RWPE2 (cell line): ENCODE data around the gene PCDHGA11.
"Not testable (repeated sequence)": the region's sequence is repeated elsewhere in the genome, so short reads cannot be mapped to it uniquely, and the experiment has no call there.

Source experiments
- ATAC-seq: fragments of 200-7000 bp; cut with Tn5 transposase; 3 replicates; pipeline ENCODE4 v1.9.1; 2021; ENCODE audit warnings: low read depth
- DNase-seq: peaks from one replicate; pipeline ENCODE4 v3.0.0-alpha.2; 2020; ENCODE audit warnings: low spot score
- H3K27ac ChIP-seq: fragments of 450-650 bp; 2 replicates; pipeline ENCODE4 v1.5.1; 2017; ENCODE audit warnings: mild to moderate bottlenecking; ENCODE audit not compliant: poor library complexity, severe bottlenecking
- H3K27me3 ChIP-seq: fragments of 250-450 bp; sonication (Bioruptor Pico); 2 replicates; pipeline ENCODE4 v1.5.1; 2021; ENCODE audit warnings: mild to moderate bottlenecking, moderate library complexity; ENCODE audit not compliant: insufficient read depth, poor library complexity, severe bottlenecking
- H3K36me3 ChIP-seq: fragments of 250-450 bp; sonication (Bioruptor Pico); 2 replicates; pipeline ENCODE4 v1.5.1; 2020; ENCODE audit warnings: low read depth, mild to moderate bottlenecking, moderate library complexity
- H3K4me1 ChIP-seq: fragments of 250-450 bp; sonication (Bioruptor Pico); 2 replicates; pipeline ENCODE4 v1.5.1; 2021; ENCODE audit warnings: mild to moderate bottlenecking, moderate library complexity; ENCODE audit not compliant: insufficient read depth, poor library complexity, severe bottlenecking
- H3K4me3 ChIP-seq: fragments of 250-450 bp; sonication (Bioruptor Pico); 2 replicates; pipeline ENCODE4 v1.5.1; 2021; ENCODE audit warnings: mild to moderate bottlenecking, moderate library complexity; ENCODE audit not compliant: severe bottlenecking
- H3K9me3 ChIP-seq: fragments of 250-450 bp; sonication (Bioruptor Pico); 2 replicates; pipeline ENCODE4 v1.5.1; 2021; ENCODE audit warnings: mild to moderate bottlenecking, moderate library complexity; ENCODE audit not compliant: severe bottlenecking
- CTCF ChIP-seq: fragments of 450-650 bp; IDR thresholded peaks from one replicate; pipeline ENCODE4 v1.5.1; 2017; ENCODE audit warnings: mild to moderate bottlenecking, moderate library complexity; ENCODE audit not compliant: poor library complexity, severe bottlenecking

PCDHGA11 gene

GRCh38 chr5:141403387-141403786, 17.5 kb upstream of the PCDHGA11 start:
- no peak overlapping the region for H3K4me3 ChIP-seq
- peaks cover 16% of the 10 kb centered on the region for H3K27me3 ChIP-seq
- DNase-seq (no peak), ATAC-seq (no peak)
- H3K4me1 ChIP-seq: peaks cover 3% of the 10 kb centered on the region
- TF ChIP-seq CTCF: no peak
- peaks cover 33% of the 10 kb centered on the region for H3K9me3 ChIP-seq
- no peak overlapping the region for H3K27ac ChIP-seq
- H3K36me3 ChIP-seq: peaks cover 14% of the 10 kb centered on the region

GRCh38 chr5:141407790-141408505, 12.9 kb upstream of the PCDHGA11 start, which contains the start of gene PCDHGB6:
Gene PCDHGB6 (plus strand): TSS chr5:141408021. CDS start chr5:141408203, 182 bp downstream.
- ATAC-seq: peak; percentile 73; the same call in 2 of the 3 replicates
- H3K36me3 ChIP-seq, H3K27me3 ChIP-seq, H3K4me1 ChIP-seq, H3K27ac ChIP-seq, DNase-seq: not testable (repeated sequence)
- Histone ChIP-seq H3K9me3 (peaks cover 21% of the 10 kb centered on the region), H3K4me3 (peak within 1 kb of the TSS; percentile 9)
- peak; percentile 60 for TF ChIP-seq CTCF

GRCh38 chr5:141409598-141410306, 11.1 kb upstream of the PCDHGA11 start:
- no peak overlapping the region for H3K27ac ChIP-seq
- H3K4me3 ChIP-seq: no peak overlapping the region
- peaks cover 3% of the 10 kb centered on the region for H3K4me1 ChIP-seq
- ATAC-seq (no peak), DNase-seq (no peak)
- peaks cover 32% of the 10 kb centered on the region for H3K9me3 ChIP-seq
- no peak for TF ChIP-seq CTCF
- H3K36me3 ChIP-seq: no peaks in the 10 kb centered on the region
- peaks cover 4% of the 10 kb centered on the region for H3K27me3 ChIP-seq

- ATAC-seq (no peak), DNase-seq (no peak)
- 0 out of 2 replicates have a peak, but pooled peaks cover under 1% of the 10 kb centered on the region for H3K36me3 ChIP-seq
- no peak for TF ChIP-seq CTCF
- peaks cover 3% of the 10 kb centered on the region for H3K4me1 ChIP-seq
- peaks cover 32% of the 10 kb centered on the region for H3K9me3 ChIP-seq
- no peak overlapping the region for H3K27ac ChIP-seq
- peaks cover 4% of the 10 kb centered on the region for H3K27me3 ChIP-seq
- H3K4me3 ChIP-seq: no peak overlapping the region
Measured at GRCh38 chr5:141411575-141411974, 9.3 kb upstream of the PCDHGA11 start.
